HEK293 (cell line): Measurements from ENCODE around the gene ABCA5.

Source experiments
- CTCF ChIA-PET: fragments of 350-600 bp; formaldehyde crosslinking; extraction: SDS; loops from one replicate; lab custom pipeline; 2021; ENCODE audit warnings: antibody characterized with exemption; lab: Yijun Ruan, JAX
- POLR2A ChIA-PET: fragments of 300-600 bp; formaldehyde crosslinking; extraction: SDS; loops from one replicate; lab custom pipeline; 2020; ENCODE audit warnings: antibody characterized with exemption, inconsistent platforms; lab: Yijun Ruan, JAX
- H3K27ac ChIP-seq: fragments of 200-500 bp; sonication (Bioruptor generic); 2 replicates; pipeline ENCODE4 v1.5.1; 2014; ENCODE audit warnings: low read depth, low read length, control low read depth, inconsistent platforms; ENCODE audit errors: extremely low read depth
- H3K36me3 ChIP-seq, 2 experiments: fragments of 200-500 bp in 1 of 2; sonication (Bioruptor generic) in 1 of 2; 1 replicate in 1 of 2; 2 replicates in 1 of 2; pipeline ENCODE4 v1.5.1; 2014 to 2017; ENCODE audit warnings: inconsistent platforms in 2 of 2, low read length in 2 of 2; ENCODE audit not compliant: control insufficient read depth in 2 of 2, insufficient read depth in 1 of 2
- H3K4me1 ChIP-seq: fragments of 200-500 bp; sonication (Bioruptor generic); 2 replicates; pipeline ENCODE4 v1.5.1; 2014; ENCODE audit warnings: mild to moderate bottlenecking, low read length, inconsistent platforms; ENCODE audit not compliant: control insufficient read depth, insufficient read depth
- H3K4me3 ChIP-seq: 2 replicates; pipeline ENCODE4 v1.5.1; 2011; ENCODE audit warnings: low read depth, mild to moderate bottlenecking, control low read depth, low read length, moderate library complexity
- H3K9me3 ChIP-seq: fragments of 200-500 bp; sonication (Bioruptor generic); 2 replicates; pipeline ENCODE4 v1.5.1; 2014; ENCODE audit warnings: low read depth, low read length, inconsistent platforms; ENCODE audit not compliant: control insufficient read depth, insufficient read depth
- HOXA7 ChIP-seq: sonication (generic); formaldehyde crosslinking; IDR thresholded peaks from 2 replicates; pipeline ENCODE4 v1.8.1; 2022; ENCODE audit warnings: missing genetic modification reagents, borderline replicate concordance
- HOXC10 ChIP-seq: sonication (generic); formaldehyde crosslinking; IDR thresholded peaks from 2 replicates; pipeline ENCODE4 v1.8.1; 2023; ENCODE audit warnings: mild to moderate bottlenecking, missing genetic modification reagents
- MZF1 ChIP-seq: fragments of 450-650 bp; formaldehyde crosslinking; IDR thresholded peaks from 2 replicates; pipeline ENCODE4 v1.5.1; 2017; ENCODE audit warnings: missing biosample characterization, missing genetic modification characterization, borderline replicate concordance
- ZFHX2 ChIP-seq: fragments of 450-650 bp; formaldehyde crosslinking; conservative IDR thresholded peaks from 2 replicates; pipeline ENCODE4 v1.5.1; 2016; ENCODE audit warnings: missing biosample characterization, missing genetic modification characterization
- ZFP37 ChIP-seq: fragments of 450-650 bp; formaldehyde crosslinking; IDR thresholded peaks from 2 replicates; pipeline ENCODE4 v1.5.1; 2016; ENCODE audit warnings: missing biosample characterization, missing genetic modification characterization
- ZNF146 ChIP-seq: fragments of 450-650 bp; formaldehyde crosslinking; IDR thresholded peaks from 2 replicates; pipeline ENCODE4 v1.5.1; 2016; ENCODE audit warnings: missing biosample characterization, missing genetic modification characterization
- ZNF175 ChIP-seq: fragments of 450-650 bp; formaldehyde crosslinking; IDR thresholded peaks from 2 replicates; pipeline ENCODE4 v1.5.1; 2016; ENCODE audit warnings: missing biosample characterization, missing genetic modification characterization
- ZNF18 ChIP-seq: fragments of 450-650 bp; formaldehyde crosslinking; IDR thresholded peaks from 2 replicates; pipeline ENCODE4 v1.5.1; 2016; ENCODE audit warnings: missing biosample characterization, missing genetic modification characterization
- ZNF24 ChIP-seq: fragments of 450-650 bp; formaldehyde crosslinking; IDR thresholded peaks from 2 replicates; pipeline ENCODE4 v1.5.1; 2016; ENCODE audit warnings: missing biosample characterization, missing genetic modification characterization
- ZNF248 ChIP-seq: fragments of 450-650 bp; formaldehyde crosslinking; IDR thresholded peaks from 2 replicates; pipeline ENCODE4 v1.5.1; 2017; ENCODE audit warnings: missing biosample characterization, missing genetic modification characterization
- ZNF426 ChIP-seq: fragments of 450-650 bp; formaldehyde crosslinking; IDR thresholded peaks from 2 replicates; pipeline ENCODE4 v1.5.1; 2017; ENCODE audit warnings: missing biosample characterization, missing genetic modification characterization, mild to moderate bottlenecking, inconsistent platforms, moderate library complexity
- ZNF433 ChIP-seq: fragments of 450-650 bp; formaldehyde crosslinking; IDR thresholded peaks from 2 replicates; pipeline ENCODE4 v1.5.1; 2016; ENCODE audit warnings: missing biosample characterization, missing genetic modification characterization, low read depth
- ZNF561 ChIP-seq: fragments of 450-650 bp; IDR thresholded peaks from 2 replicates; pipeline ENCODE4 v1.5.1; 2018; ENCODE audit warnings: missing biosample characterization, missing genetic modification characterization, borderline replicate concordance
- ZNF600 ChIP-seq: fragments of 450-650 bp; formaldehyde crosslinking; IDR thresholded peaks from 2 replicates; pipeline ENCODE4 v1.5.1; 2016; ENCODE audit warnings: missing biosample characterization, missing genetic modification characterization
- ZNF629 ChIP-seq: fragments of 450-650 bp; formaldehyde crosslinking; IDR thresholded peaks from 2 replicates; pipeline ENCODE4 v1.5.1; 2017; ENCODE audit warnings: missing biosample characterization, missing genetic modification characterization
- ZNF645 ChIP-seq: fragments of 450-650 bp; formaldehyde crosslinking; IDR thresholded peaks from 2 replicates; pipeline ENCODE4; 2016; ENCODE audit warnings: missing biosample characterization, missing genetic modification characterization
- ZNF768 ChIP-seq: fragments of 450-650 bp; formaldehyde crosslinking; IDR thresholded peaks from 2 replicates; pipeline ENCODE4 v1.5.1; 2018; ENCODE audit warnings: missing biosample characterization, mild to moderate bottlenecking, missing genetic modification characterization
- TF ChIP-seq, protein P1 (sequence below): fragments of 450-650 bp; formaldehyde crosslinking; IDR thresholded peaks from 2 replicates; pipeline ENCODE4 v1.5.1; 2017; ENCODE audit warnings: missing biosample characterization, missing genetic modification characterization
- TF ChIP-seq, protein P2 (sequence below): fragments of 450-650 bp; formaldehyde crosslinking; IDR thresholded peaks from 2 replicates; pipeline ENCODE4 v1.5.1; 2016; ENCODE audit warnings: missing biosample characterization, missing genetic modification characterization

Gene ABCA5

GRCh38 chr17:69350911-69351310, 24.0 kb upstream of the ABCA5 start:
- no peaks in the 10 kb centered on the region for H3K36me3 ChIP-seq
- TF ChIP-seq ZNF768 (tag by site-specific recombination) (no peak), MZF1 (no peak), ZNF146 (tag by site-specific recombination) (no peak)
- H3K4me1 ChIP-seq = no peaks in the 10 kb centered on the region
- ChIA-PET CTCF (no interaction called here), POLR2A (no interaction called here)
- H3K4me3 ChIP-seq = no peak overlapping the region
- no peaks in the 10 kb centered on the region for H3K9me3 ChIP-seq
- H3K27ac ChIP-seq = no peak overlapping the region

DNA sequence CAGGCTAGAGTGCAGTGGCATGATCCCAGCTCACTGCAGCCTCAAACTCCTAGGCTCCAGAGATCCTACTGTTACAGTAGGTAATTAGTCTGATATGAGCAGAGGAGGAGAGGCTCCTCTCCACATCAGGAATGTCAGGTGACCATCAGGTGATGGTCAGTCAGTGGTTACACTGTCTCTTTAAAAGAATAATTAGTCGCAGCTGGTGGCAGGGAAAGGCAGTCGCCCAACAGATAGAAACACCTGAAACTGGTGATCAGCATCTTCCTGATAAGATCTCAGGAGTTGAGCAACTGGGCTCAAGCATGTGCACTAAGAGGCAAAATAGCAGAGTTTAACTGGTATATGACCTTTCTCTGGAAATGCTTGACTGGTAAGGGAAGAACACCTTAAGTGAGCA, 21.5 kb upstream of the ABCA5 start:
- H3K9me3 ChIP-seq = no peaks in the 10 kb centered on the region
- H3K36me3 ChIP-seq = no peaks in the 10 kb centered on the region
- no peak overlapping the region for H3K27ac ChIP-seq
- H3K4me1 ChIP-seq = no peaks in the 10 kb centered on the region
- no peak for TF ChIP-seq ZNF600
- TF ChIP-seq ZNF24 (tag by site-specific recombination) = no peak
- no peak for TF ChIP-seq HOXC10 (CRISPR knock-in tag)
- TF ChIP-seq ZFHX2 = no peak
- TF ChIP-seq ZNF629 = no peak
- no peak for TF ChIP-seq ZNF146 (tag by site-specific recombination)
- TF ChIP-seq HOXA7 (CRISPR knock-in tag) = no peak
- no peak for TF ChIP-seq ZNF645
- no peak for TF ChIP-seq ZNF18 (tag by site-specific recombination)
- no peak for TF ChIP-seq ZNF433
- no peak for TF ChIP-seq ZNF248 (tag by site-specific recombination)
- no peak for TF ChIP-seq ZNF426 (tag by site-specific recombination)
- TF ChIP-seq, protein P1, sequence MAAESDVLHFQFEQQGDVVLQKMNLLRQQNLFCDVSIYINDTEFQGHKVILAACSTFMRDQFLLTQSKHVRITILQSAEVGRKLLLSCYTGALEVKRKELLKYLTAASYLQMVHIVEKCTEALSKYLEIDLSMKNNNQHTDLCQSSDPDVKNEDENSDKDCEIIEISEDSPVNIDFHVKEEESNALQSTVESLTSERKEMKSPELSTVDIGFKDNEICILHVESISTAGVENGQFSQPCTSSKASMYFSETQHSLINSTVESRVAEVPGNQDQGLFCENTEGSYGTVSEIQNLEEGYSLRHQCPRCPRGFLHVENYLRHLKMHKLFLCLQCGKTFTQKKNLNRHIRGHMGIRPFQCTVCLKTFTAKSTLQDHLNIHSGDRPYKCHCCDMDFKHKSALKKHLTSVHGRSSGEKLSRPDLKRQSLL (tag by site-specific recombination) = no peak
- no peak for TF ChIP-seq ZNF175
- no peak overlapping the region for H3K4me3 ChIP-seq
- ChIA-PET CTCF (interaction anchor here (0.8 kb wide), 1 partner anchor 29 kb away, joined by 3 read pairs; no protein-coding TSS in a partner anchor), POLR2A (no interaction called here)

DNA sequence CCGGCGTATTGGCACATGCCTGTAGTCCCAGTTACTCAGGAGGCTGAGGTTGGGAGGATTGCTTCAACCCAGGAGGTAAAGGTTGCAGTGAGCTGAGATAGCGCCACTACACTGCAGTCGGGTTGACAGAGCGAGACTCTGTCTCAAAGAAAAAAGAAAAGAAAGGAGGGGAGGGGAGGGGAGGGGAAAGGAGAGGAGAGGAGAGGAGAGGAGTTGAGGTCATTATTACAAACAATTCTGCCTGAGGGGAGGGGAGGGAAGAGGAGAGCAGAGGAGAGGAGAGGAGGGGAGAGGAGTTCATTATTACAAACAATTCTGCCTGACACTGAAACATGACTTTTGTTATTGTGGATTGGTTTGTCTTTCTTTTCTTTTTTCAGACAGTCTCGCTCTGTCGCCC, 19.8 kb upstream of the ABCA5 start:
- Histone ChIP-seq H3K4me1 (no peaks in the 10 kb centered on the region), H3K4me3 (no peak overlapping the region), H3K27ac (no peak overlapping the region), H3K36me3 (no peaks in the 10 kb centered on the region), H3K9me3 (no peaks in the 10 kb centered on the region)
- ChIA-PET CTCF (interaction anchor here (0.8 kb wide), 1 partner anchor 49 kb away, joined by 4 read pairs; no protein-coding TSS in a partner anchor), POLR2A (no interaction called here)
- TF ChIP-seq, protein P2, sequence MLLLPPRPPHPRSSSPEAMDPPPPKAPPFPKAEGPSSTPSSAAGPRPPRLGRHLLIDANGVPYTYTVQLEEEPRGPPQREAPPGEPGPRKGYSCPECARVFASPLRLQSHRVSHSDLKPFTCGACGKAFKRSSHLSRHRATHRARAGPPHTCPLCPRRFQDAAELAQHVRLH = no peak
- TF ChIP-seq ZNF561 (tag by site-specific recombination) (no peak), ZFP37 (tag by site-specific recombination) (no peak)
